H9 (cell line): ENCODE results near the gene C6orf15. TPM values are rescaled to one million over a fixed set of nuclear protein-coding genes. Genes with fewer than 3 reads are reported as not detected.

ENCODE experiments used
- DNase-seq: peaks from one replicate; pipeline ENCODE4 v3.0.0-alpha.2; 2017
- H2AFZ ChIP-seq: one replicate; pipeline ENCODE4 v1.6.1; 2013; ENCODE audit warnings: mild to moderate bottlenecking, low read length, control low read depth, moderate library complexity
- H2AK5ac ChIP-seq: 2 replicates; pipeline ENCODE4 v1.6.1; 2013; ENCODE audit warnings: low read length, control low read depth, mixed read lengths; ENCODE audit not compliant: insufficient read length
- H2BK120ac ChIP-seq: one replicate; pipeline ENCODE4 v1.6.1; 2013; ENCODE audit warnings: low read depth, mild to moderate bottlenecking, low read length, control low read depth, inconsistent platforms; ENCODE audit not compliant: poor library complexity, severe bottlenecking
- H2BK12ac ChIP-seq: 2 replicates; pipeline ENCODE4 v1.6.1; 2013; ENCODE audit warnings: low read length, control low read depth, mixed read lengths, low read depth; ENCODE audit not compliant: insufficient read length
- H2BK15ac ChIP-seq: 2 replicates; pipeline ENCODE4 v1.6.1; 2013; ENCODE audit warnings: low read depth, low read length, control low read depth
- H2BK20ac ChIP-seq: one replicate; pipeline ENCODE4 v1.6.1; 2013; ENCODE audit warnings: low read depth, mild to moderate bottlenecking, low read length, control low read depth, inconsistent platforms; ENCODE audit not compliant: poor library complexity, severe bottlenecking
- H2BK5ac ChIP-seq: 2 replicates; pipeline ENCODE4 v1.6.1; 2013; ENCODE audit warnings: low read length, control low read depth, mixed read lengths; ENCODE audit not compliant: insufficient read length
- H3K14ac ChIP-seq: 2 replicates; pipeline ENCODE4 v1.6.1; 2013; ENCODE audit warnings: low read length, control low read depth; ENCODE audit not compliant: insufficient read depth
- H3K18ac ChIP-seq: 2 replicates; pipeline ENCODE4 v1.6.1; 2013; ENCODE audit warnings: low read depth, mild to moderate bottlenecking, mixed read lengths, low read length, control low read depth; ENCODE audit not compliant: insufficient read length
- H3K23ac ChIP-seq: 2 replicates; pipeline ENCODE4 v1.6.1; 2013; ENCODE audit warnings: low read length, control low read depth, mixed read lengths, low read depth; ENCODE audit not compliant: insufficient read length
- H3K23me2 ChIP-seq: 2 replicates; pipeline ENCODE4 v1.6.1; 2013; ENCODE audit warnings: low read depth, mild to moderate bottlenecking, mixed read lengths, low read length, control low read depth; ENCODE audit not compliant: insufficient read length, poor library complexity, severe bottlenecking
- H3K27ac ChIP-seq: 2 replicates; pipeline ENCODE4 v1.5.1; 2013; ENCODE audit warnings: low read length, control low read depth, mixed read lengths, low read depth; ENCODE audit not compliant: insufficient read length
- H3K27me3 ChIP-seq: 2 replicates; pipeline ENCODE4 v1.6.1; 2013; ENCODE audit warnings: low read length, control low read depth, inconsistent platforms; ENCODE audit not compliant: insufficient read depth
- H3K4ac ChIP-seq: 2 replicates; pipeline ENCODE4 v1.6.1; 2013; ENCODE audit warnings: low read depth, mild to moderate bottlenecking, control low read depth, inconsistent platforms, low read length, moderate library complexity
- H3K4me1 ChIP-seq: 2 replicates; pipeline ENCODE4 v1.6.1; 2013; ENCODE audit warnings: low read length, control low read depth, inconsistent platforms; ENCODE audit not compliant: insufficient read depth
- H3K4me2 ChIP-seq: 2 replicates; pipeline ENCODE4 v1.6.1; 2013; ENCODE audit warnings: low read length, control low read depth, mixed read lengths; ENCODE audit not compliant: insufficient read length, insufficient read depth
- H3K56ac ChIP-seq: 2 replicates; pipeline ENCODE4 v1.6.1; 2013; ENCODE audit warnings: low read depth, mild to moderate bottlenecking, mixed read lengths, low read length, control low read depth; ENCODE audit not compliant: insufficient read length
- H3K79me1 ChIP-seq: 2 replicates; pipeline ENCODE4 v1.6.1; 2013; ENCODE audit warnings: low read depth, mild to moderate bottlenecking, moderate library complexity, low read length, control low read depth, inconsistent platforms; ENCODE audit not compliant: insufficient read depth, poor library complexity, severe bottlenecking
- H3K79me2 ChIP-seq: 2 replicates; pipeline ENCODE4 v1.6.1; 2013; ENCODE audit warnings: low read length, control low read depth, inconsistent platforms; ENCODE audit not compliant: insufficient read depth
- H3K9ac ChIP-seq: 2 replicates; pipeline ENCODE4 v1.6.1; 2013; ENCODE audit warnings: low read length, control low read depth, mixed read lengths; ENCODE audit not compliant: insufficient read length; ENCODE audit errors: extremely low read depth
- H3K9me3 ChIP-seq: one replicate; pipeline ENCODE4 v1.6.1; 2013; ENCODE audit warnings: low read depth, low read length, inconsistent platforms; ENCODE audit not compliant: control insufficient read depth
- H3T11ph ChIP-seq: one replicate; pipeline ENCODE4 v1.6.1; 2013; ENCODE audit warnings: mild to moderate bottlenecking, low read length, control low read depth, inconsistent platforms
- H4K20me1 ChIP-seq: one replicate; pipeline ENCODE4 v1.6.1; 2013; ENCODE audit not compliant: control insufficient read depth, insufficient read length, insufficient read depth
- H4K5ac ChIP-seq: 2 replicates; pipeline ENCODE4 v1.6.1; 2013; ENCODE audit warnings: low read depth, mild to moderate bottlenecking, mixed read lengths, low read length, control low read depth; ENCODE audit not compliant: insufficient read length
- H4K8ac ChIP-seq: replicated peaks from 2 replicates; pipeline ENCODE4 v1.6.1; 2013; ENCODE audit warnings: low read length, control low read depth, mixed read lengths, low read depth; ENCODE audit not compliant: insufficient read length
- H4K91ac ChIP-seq: 2 replicates; pipeline ENCODE4 v1.6.1; 2013; ENCODE audit warnings: low read depth, mild to moderate bottlenecking, moderate library complexity, mixed read lengths, low read length, control low read depth; ENCODE audit not compliant: insufficient read length
- H3K27ac Mint-ChIP-seq, 3 experiments: 2 replicates in 2 of 3; 3 replicates in 1 of 3; pipeline ENCODE4 v1.8.0; 2020 to 2021; ENCODE audit warnings: mixed read lengths in 3 of 3, mild to moderate bottlenecking in 1 of 3, moderate library complexity in 1 of 3
- H3K27me3 Mint-ChIP-seq: 2 replicates; pipeline ENCODE4 v1.8.0; 2021; ENCODE audit warnings: low read depth, mild to moderate bottlenecking, moderate library complexity, mixed read lengths
- H3K36me3 Mint-ChIP-seq, 3 experiments: 2 replicates in 2 of 3; 3 replicates in 1 of 3; pipeline ENCODE4 v1.8.0; 2020 to 2021; ENCODE audit warnings: low read depth in 3 of 3, mixed read lengths in 3 of 3; ENCODE audit not compliant: insufficient read depth in 1 of 3
- H3K4me1 Mint-ChIP-seq, 2 experiments: 2 replicates each; pipeline ENCODE4 v1.8.0; 2020; ENCODE audit warnings: mixed read lengths in 2 of 2
- H3K4me3 Mint-ChIP-seq, 2 experiments: 2 replicates in 1 of 2; 3 replicates in 1 of 2; pipeline ENCODE4 v1.8.0; 2020 to 2021; ENCODE audit warnings: mild to moderate bottlenecking in 2 of 2, mixed read lengths in 2 of 2, moderate library complexity in 1 of 2
- H3K9me3 Mint-ChIP-seq, 2 experiments: 2 replicates in 1 of 2; 3 replicates in 1 of 2; pipeline ENCODE4 v1.8.0; 2020; ENCODE audit warnings: mild to moderate bottlenecking in 2 of 2, mixed read lengths in 2 of 2, moderate library complexity in 1 of 2
- WGBS: extraction: QIAGEN DNeasy Blood & Tissue Kit; methylation state at CpG from one replicate; pipeline ENCODE4 v1.1.7; 2013; ENCODE audit warnings: missing lambda C conversion rate, low lambda C conversion rate, mixed read lengths; ENCODE audit not compliant: insufficient read length; ENCODE audit errors: extremely low coverage; 5-methylcytosine and 5-hydroxymethylcytosine counted together
- total RNA-seq: library from RNA; stranded (reverse); gene quantifications from 2 replicates; pipeline ENCODE4 v1.2.1, GENCODE V29; 2021
- TF ChIP-seq, protein P1 (sequence below): fragments of 200-600 bp; sonication (generic); conservative IDR thresholded peaks from 3 replicates; pipeline ENCODE4 v1.8.0; 2021; ENCODE audit warnings: antibody characterized with exemption, mild to moderate bottlenecking

Gene C6orf15
- total RNA-seq, 1 experiment from 2014 or later, result not detected

DNA sequence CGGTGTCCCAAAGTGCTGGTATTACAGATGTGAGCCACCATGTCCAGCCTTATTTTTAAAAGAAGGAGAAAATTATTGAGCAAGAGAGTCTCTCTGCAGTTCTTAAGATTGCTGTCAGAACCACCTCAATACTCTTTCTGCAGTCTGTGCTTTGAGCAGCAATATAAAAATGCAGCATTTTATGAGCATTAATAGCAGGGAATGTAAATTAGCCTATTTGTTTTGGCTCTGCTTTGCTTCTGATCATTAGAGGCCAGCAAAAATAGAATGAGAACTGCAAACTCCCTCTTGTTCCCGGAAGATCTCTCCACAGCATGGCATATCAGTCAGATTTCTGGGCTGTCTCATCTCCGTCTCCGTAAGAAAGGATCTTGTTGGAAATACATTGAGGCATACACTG lies 35.8 kb downstream of the C6orf15 start:
- Histone ChIP-seq H4K8ac (no peak overlapping the region), H3K23ac (no peak overlapping the region), H3K27ac (no peak overlapping the region), H2BK5ac (no peak overlapping the region), H3T11ph (no peak overlapping the region), H2BK12ac (no peak overlapping the region), H3K4me1 (peaks cover 4% of the 10 kb centered on the region; the same call in 1 of the 2 replicates), H4K20me1 (no peaks in the 10 kb centered on the region), H4K5ac (no peak overlapping the region), H3K9ac (no peak overlapping the region), H3K4ac (no peak overlapping the region), H2BK15ac (no peak overlapping the region), H3K9me3 (no peaks in the 10 kb centered on the region), H3K79me1 (no peaks in the 10 kb centered on the region), H3K27me3 (no peaks in the 10 kb centered on the region), H4K91ac (no peak overlapping the region), H2AFZ (no peak overlapping the region), H3K79me2 (no peaks in the 10 kb centered on the region), H3K18ac (no peak overlapping the region), H2BK120ac (no peak overlapping the region), H3K23me2 (no peaks in the 10 kb centered on the region), H3K56ac (no peak overlapping the region), H2AK5ac (no peak overlapping the region), H3K4me2 (no peak overlapping the region), H3K14ac (no peak overlapping the region), H2BK20ac (no peak overlapping the region)
- H3K9me3 Mint-ChIP-seq, result no peaks in the 10 kb centered on the region
- no peaks in the 10 kb centered on the region for H3K36me3 Mint-ChIP-seq
- TF ChIP-seq, protein P1, sequence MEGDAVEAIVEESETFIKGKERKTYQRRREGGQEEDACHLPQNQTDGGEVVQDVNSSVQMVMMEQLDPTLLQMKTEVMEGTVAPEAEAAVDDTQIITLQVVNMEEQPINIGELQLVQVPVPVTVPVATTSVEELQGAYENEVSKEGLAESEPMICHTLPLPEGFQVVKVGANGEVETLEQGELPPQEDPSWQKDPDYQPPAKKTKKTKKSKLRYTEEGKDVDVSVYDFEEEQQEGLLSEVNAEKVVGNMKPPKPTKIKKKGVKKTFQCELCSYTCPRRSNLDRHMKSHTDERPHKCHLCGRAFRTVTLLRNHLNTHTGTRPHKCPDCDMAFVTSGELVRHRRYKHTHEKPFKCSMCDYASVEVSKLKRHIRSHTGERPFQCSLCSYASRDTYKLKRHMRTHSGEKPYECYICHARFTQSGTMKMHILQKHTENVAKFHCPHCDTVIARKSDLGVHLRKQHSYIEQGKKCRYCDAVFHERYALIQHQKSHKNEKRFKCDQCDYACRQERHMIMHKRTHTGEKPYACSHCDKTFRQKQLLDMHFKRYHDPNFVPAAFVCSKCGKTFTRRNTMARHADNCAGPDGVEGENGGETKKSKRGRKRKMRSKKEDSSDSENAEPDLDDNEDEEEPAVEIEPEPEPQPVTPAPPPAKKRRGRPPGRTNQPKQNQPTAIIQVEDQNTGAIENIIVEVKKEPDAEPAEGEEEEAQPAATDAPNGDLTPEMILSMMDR, result no peak
- no peak overlapping the region for H3K4me3 Mint-ChIP-seq
- H3K27me3 Mint-ChIP-seq, result no peaks in the 10 kb centered on the region
- peaks cover 34 to 36% of the 10 kb centered on the region in 2 experiments for H3K4me1 Mint-ChIP-seq
- no peak for DNase-seq
- 0 out of 7 replicates have a peak overlapping the region, but pooled peaks of 1 of the 3 experiments have one; percentile 3 for H3K27ac Mint-ChIP-seq
- no CpG with 5 or more reads among the region's 4 CpGs for WGBS
